ENCODE measurements around the gene GCLC. TPM values are rescaled to one million over a fixed set of nuclear protein-coding genes. Genes with fewer than 3 reads are reported as not detected.

GCLC gene
- total and polyA plus RNA-seq, 12 donors = 7.3 to 116 (median 37.9) TPM

- H3K4me3 ChIP-seq = no peak overlapping the region
- TF ChIP-seq POLR2A (IDR thresholded peaks at IDR 0.05) = no peak
- no peak for TF ChIP-seq CTCF (IDR thresholded peaks at IDR 0.05)
- intact Hi-C loops (cut with DNase I) = no loop called here
- no peaks in the 10 kb centered on the region for H3K27me3 ChIP-seq
- no peaks in the 10 kb centered on the region for H3K36me3 ChIP-seq (replicated peaks in 1 of 2)
- WGBS, 4 donors = 68 to 85% (median 77%) methylated on average over 2 of the region's 2 CpGs
- no peak overlapping the region for H3K27ac ChIP-seq
- no peaks in the 10 kb centered on the region for H3K4me1 ChIP-seq (replicated peaks in 1 of 2)
- H3K9me3 ChIP-seq (replicated peaks in 1 of 3) = no peaks in the 10 kb centered on the region
- DNase-seq = no peak
Measured at GRCh38 chr6:53584726-53585125, 39.8 kb upstream of the GCLC start.

GRCh38 chr6:53583451-53583850 lies 38.5 kb upstream of the GCLC start:
- no peaks in the 10 kb centered on the region for H3K27me3 ChIP-seq
- DNase-seq = no peak
- TF ChIP-seq CTCF (IDR thresholded peaks at IDR 0.05) = no peak
- no peak for TF ChIP-seq POLR2A (IDR thresholded peaks at IDR 0.05)
- no peak overlapping the region for H3K4me3 ChIP-seq
- no peaks in the 10 kb centered on the region for H3K9me3 ChIP-seq (replicated peaks in 1 of 3)
- 78 to 89% (median 82%) methylated on average over 3 of the region's 3 CpGs for WGBS, 4 donors
- intact Hi-C loops (cut with DNase I) = no loop called here
- no peak overlapping the region for H3K27ac ChIP-seq
- no peaks in the 10 kb centered on the region for H3K36me3 ChIP-seq (replicated peaks in 1 of 2)
- H3K4me1 ChIP-seq (replicated peaks in 1 of 2) = no peaks in the 10 kb centered on the region

GRCh38 chr6:53582963-53583362 lies 38.1 kb upstream of the GCLC start:
- H3K4me1 ChIP-seq (replicated peaks in 1 of 2) = no peaks in the 10 kb centered on the region
- no peaks in the 10 kb centered on the region for H3K9me3 ChIP-seq (replicated peaks in 1 of 3)
- no peak overlapping the region for H3K4me3 ChIP-seq
- 82 to 93% (median 90%) methylated on average over 2 of the region's 2 CpGs for WGBS, 4 donors
- DNase-seq = no peak
- no peak overlapping the region for H3K27ac ChIP-seq
- intact Hi-C loops (cut with DNase I) = no loop called here
- no peaks in the 10 kb centered on the region for H3K27me3 ChIP-seq
- no peak for TF ChIP-seq POLR2A (IDR thresholded peaks at IDR 0.05)
- TF ChIP-seq CTCF (IDR thresholded peaks at IDR 0.05) = no peak
- no peaks in the 10 kb centered on the region for H3K36me3 ChIP-seq (replicated peaks in 1 of 2)

GRCh38 chr6:53581856-53582255 lies 37.0 kb upstream of the GCLC start:
- no peak for TF ChIP-seq CTCF (IDR thresholded peaks at IDR 0.05)
- no peak for TF ChIP-seq POLR2A (IDR thresholded peaks at IDR 0.05)

More at GRCh38 chr6:53581856-53582255, 37.0 kb upstream of the GCLC start:
- whole genome bisulfite sequencing, 4 donors = 36 to 39% (median 39%) methylated on average over 2 of the region's 2 CpGs
- Histone ChIP-seq H3K9me3 (replicated peaks in 1 of 3) (no peaks in the 10 kb centered on the region), H3K4me3 (no peak overlapping the region), H3K27ac (no peak overlapping the region), H3K27me3 (no peaks in the 10 kb centered on the region), H3K36me3 (replicated peaks in 1 of 2) (no peaks in the 10 kb centered on the region), H3K4me1 (replicated peaks in 1 of 2) (no peaks in the 10 kb centered on the region)
- intact Hi-C loops (cut with DNase I) = no loop called here
- DNase-seq = no peak

All from adrenal gland (tissue), 12 donors.